Measurements from ENCODE around the gene CNOT11. TPM values are rescaled to one million over a fixed set of nuclear protein-coding genes. Genes with fewer than 3 reads are reported as not detected.

CNOT11 gene
- total and polyA plus RNA-seq, 2 of the 13 experiments (the other 11 are each of a cell fraction or from before 2014, with no cell fraction given) = 114 to 209 TPM

DNA sequence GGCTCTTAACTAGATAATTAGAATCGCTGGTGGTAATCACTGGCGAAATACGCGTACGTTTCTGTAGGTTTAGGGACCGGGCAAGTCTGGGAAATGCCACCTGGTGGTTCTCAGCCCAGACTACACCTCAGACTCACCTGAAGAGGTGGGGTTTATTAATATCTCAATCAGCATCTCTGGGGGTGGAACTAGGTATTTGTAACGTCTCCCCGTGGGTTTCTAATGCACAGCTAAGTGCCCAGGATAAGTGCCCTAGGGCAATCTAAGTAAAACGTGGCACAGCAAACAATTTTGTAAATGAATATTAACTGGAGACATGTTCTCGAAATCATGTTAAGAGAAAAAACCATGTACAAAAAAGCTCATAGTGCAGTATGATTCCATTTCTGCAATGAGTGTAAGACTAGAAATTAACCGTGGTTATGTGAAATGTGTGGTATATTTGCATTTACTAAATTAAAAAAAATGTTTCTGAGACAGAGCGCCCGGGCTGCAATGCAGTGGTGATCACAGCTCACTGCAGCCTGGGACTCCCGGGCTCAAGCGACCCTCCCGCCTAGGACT, 760 bp upstream of the CNOT11 start (continued):
- TF ChIP-seq PHF21A (CRISPR knock-in tag; IDR thresholded peaks at IDR 0.05) (0 out of 2 replicates have a peak, but pooled peaks have one; percentile 20), SMC3 (IDR thresholded peaks at IDR 0.05; ENCODE audit: low read length) (peak; percentile 84), NFIC (IDR thresholded peaks at IDR 0.05; ENCODE audit: low read length) (peak; percentile 45; the same call in 1 of the 2 replicates), TEAD3 (CRISPR knock-in tag; optimal IDR thresholded peaks at IDR 0.05; ENCODE audit: borderline replicate concordance) (peak; percentile 5), CTCF (CRISPR knock-in tag; IDR thresholded peaks at IDR 0.05) (peak; percentile 75), ZFP36L1 (CRISPR knock-in tag; IDR thresholded peaks at IDR 0.05) (0 out of 2 replicates have a peak, but pooled peaks have one; percentile 53), FOXP4 (CRISPR knock-in tag; IDR thresholded peaks at IDR 0.05) (no peak), PAX8 (CRISPR knock-in tag; IDR thresholded peaks at IDR 0.05; ENCODE audit: borderline replicate concordance) (0 out of 2 replicates have a peak, but pooled peaks have one; percentile 7), SNAI1 (CRISPR knock-in tag; IDR thresholded peaks at IDR 0.05; ENCODE audit: borderline replicate concordance) (no peak), CAMTA2 (CRISPR knock-in tag; IDR thresholded peaks at IDR 0.05; ENCODE audit: borderline replicate concordance) (0 out of 2 replicates have a peak, but pooled peaks have one; percentile 45), MTF2 (CRISPR knock-in tag; IDR thresholded peaks at IDR 0.05; ENCODE audit: borderline replicate concordance) (0 out of 2 replicates have a peak, but pooled peaks have one; percentile 61), ZNF562 (CRISPR knock-in tag; IDR thresholded peaks at IDR 0.05; ENCODE audit: borderline replicate concordance) (no peak), ZSCAN20 (CRISPR knock-in tag; IDR thresholded peaks at IDR 0.05; ENCODE audit: borderline replicate concordance) (0 out of 2 replicates have a peak, but pooled peaks have one; percentile 81), ZNF558 (CRISPR knock-in tag; IDR thresholded peaks at IDR 0.05; ENCODE audit: borderline replicate concordance) (0 out of 2 replicates have a peak, but pooled peaks have one; percentile 37), ZFYVE20 (CRISPR knock-in tag; IDR thresholded peaks at IDR 0.05; ENCODE audit: borderline replicate concordance, low read depth) (no peak), RCOR2 (CRISPR knock-in tag; IDR thresholded peaks at IDR 0.05) (0 out of 2 replicates have a peak, but pooled peaks have one; percentile 9)
- TF ChIP-seq, protein P1, sequence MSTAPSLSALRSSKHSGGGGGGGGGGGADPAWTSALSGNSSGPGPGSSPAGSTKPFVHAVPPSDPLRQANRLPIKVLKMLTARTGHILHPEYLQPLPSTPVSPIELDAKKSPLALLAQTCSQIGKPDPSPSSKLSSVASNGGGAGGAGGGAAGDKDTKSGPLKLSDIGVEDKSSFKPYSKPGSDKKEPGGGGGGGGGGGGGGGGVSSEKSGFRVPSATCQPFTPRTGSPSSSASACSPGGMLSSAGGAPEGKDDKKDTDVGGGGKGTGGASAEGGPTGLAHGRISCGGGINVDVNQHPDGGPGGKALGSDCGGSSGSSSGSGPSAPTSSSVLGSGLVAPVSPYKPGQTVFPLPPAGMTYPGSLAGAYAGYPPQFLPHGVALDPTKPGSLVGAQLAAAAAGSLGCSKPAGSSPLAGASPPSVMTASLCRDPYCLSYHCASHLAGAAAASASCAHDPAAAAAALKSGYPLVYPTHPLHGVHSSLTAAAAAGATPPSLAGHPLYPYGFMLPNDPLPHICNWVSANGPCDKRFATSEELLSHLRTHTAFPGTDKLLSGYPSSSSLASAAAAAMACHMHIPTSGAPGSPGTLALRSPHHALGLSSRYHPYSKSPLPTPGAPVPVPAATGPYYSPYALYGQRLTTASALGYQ (CRISPR knock-in tag; IDR thresholded peaks at IDR 0.05) = peak; percentile 74; the same call in 1 of the 2 replicates
- TF ChIP-seq, protein P2, sequence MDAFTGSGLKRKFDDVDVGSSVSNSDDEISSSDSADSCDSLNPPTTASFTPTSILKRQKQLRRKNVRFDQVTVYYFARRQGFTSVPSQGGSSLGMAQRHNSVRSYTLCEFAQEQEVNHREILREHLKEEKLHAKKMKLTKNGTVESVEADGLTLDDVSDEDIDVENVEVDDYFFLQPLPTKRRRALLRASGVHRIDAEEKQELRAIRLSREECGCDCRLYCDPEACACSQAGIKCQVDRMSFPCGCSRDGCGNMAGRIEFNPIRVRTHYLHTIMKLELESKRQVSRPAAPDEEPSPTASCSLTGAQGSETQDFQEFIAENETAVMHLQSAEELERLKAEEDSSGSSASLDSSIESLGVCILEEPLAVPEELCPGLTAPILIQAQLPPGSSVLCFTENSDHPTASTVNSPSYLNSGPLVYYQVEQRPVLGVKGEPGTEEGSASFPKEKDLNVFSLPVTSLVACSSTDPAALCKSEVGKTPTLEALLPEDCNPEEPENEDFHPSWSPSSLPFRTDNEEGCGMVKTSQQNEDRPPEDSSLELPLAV (CRISPR knock-in tag; conservative IDR thresholded peaks at IDR 0.05; ENCODE audit: low read depth) = no peak

Measured in HepG2 (cell line).